GM19395 (cell line): ENCODE data around the gene HSPA1A.
"Not testable (repeated sequence)": the region's sequence is repeated elsewhere in the genome, so short reads cannot be mapped to it uniquely, and the experiment has no call there.

ENCODE experiments used
- ATAC-seq: cut with Tn5 transposase; IDR thresholded peaks from one replicate; pipeline ENCODE4 v1.9.1; 2021; ENCODE audit warnings: mild to moderate bottlenecking, moderate library complexity; ENCODE audit not compliant: unreplicated experiment

HSPA1A gene

DNA sequence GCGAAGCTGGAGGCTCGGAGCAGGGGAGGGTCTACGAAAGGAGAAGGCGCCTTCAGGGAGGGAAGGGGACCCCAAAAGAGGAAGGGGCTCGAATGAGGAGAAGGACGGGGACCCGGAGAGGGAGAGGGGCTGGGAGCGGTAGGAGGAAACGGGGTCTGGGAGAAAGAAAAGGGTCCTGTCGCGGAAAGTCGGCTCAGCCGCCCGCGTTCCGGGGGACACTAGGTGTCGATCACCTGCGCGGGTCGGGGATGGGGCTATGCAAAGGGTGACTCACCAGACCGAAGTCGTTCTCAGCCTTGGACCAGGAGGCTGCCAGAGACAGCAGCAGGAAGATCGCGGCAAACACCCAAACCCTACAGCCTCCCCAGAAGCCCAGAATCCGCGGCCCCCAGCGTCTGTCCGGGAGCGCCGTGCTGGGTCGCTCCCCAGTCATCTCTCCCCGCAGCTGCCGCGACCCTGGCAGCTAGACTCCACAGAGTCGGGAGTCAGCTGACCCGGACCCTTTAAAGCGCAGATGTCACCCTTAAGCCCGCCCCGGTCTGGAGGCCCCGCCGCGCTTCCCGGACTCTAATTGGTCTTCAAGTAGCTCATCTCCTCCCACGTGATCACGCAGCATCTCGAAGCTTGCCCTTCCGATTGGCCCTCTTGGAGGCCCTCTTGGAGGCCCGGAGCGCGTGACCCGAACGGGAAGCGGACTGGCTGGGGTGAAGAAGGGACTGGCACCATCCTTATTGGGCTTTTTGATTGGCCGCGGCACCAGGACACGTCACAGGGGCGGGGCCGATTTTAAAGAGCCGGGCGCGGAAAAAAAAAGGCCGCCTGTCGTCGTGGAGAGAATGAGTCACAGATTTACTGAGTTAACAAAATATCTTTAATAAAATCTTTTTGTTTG lies 47.2 kb downstream of the HSPA1A start, which contains the start of gene NEU1:
Gene NEU1 (minus strand): TSS at position 478 of the 892 bp plus-strand sequence. CDS start 45 bp downstream, at position 433.
- peak; percentile 90 for ATAC-seq

DNA sequence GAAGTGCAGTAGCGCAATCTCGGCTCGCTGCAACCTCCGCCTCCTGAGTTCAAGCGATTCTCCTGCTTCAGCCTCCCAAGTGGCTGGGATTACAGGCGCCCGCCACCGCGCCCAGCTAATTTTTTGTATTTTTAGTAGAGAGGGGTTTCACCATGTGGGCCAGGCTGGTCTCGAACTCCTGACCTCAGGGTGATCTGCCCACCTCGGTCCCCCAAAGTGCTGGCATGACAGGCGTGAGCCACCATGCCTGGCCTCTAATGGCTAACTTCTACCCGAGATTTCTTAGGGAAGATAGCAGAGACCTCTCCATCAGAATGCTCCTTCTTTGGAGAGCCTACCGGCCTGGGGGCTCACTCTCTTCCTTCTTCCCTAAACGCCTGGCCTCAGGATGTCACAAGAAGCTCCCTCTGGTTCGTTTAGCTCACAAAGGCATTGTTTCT lies 48.8 kb downstream of the HSPA1A start:
- not testable (repeated sequence) for ATAC-seq

DNA sequence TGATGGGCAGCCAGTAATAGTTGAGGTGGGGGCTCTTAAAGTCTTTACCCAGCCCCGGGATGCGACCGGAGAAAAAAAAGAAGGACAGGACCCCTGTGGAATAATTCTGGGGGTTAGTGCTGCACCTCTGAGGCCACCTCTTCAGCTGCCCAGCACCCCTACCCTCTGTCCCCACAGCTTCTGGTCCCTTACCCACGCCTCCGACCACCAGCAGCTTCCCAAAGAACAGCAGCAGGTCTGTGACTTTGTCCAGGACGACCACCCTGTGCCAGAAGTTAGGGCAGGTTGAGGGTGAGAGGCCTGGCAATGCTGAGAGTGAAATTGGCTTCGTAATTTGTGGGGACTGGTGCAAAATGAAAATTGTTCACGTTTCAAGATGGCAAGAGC lies 49.5 kb downstream of the HSPA1A start:
- no peak for ATAC-seq

DNA sequence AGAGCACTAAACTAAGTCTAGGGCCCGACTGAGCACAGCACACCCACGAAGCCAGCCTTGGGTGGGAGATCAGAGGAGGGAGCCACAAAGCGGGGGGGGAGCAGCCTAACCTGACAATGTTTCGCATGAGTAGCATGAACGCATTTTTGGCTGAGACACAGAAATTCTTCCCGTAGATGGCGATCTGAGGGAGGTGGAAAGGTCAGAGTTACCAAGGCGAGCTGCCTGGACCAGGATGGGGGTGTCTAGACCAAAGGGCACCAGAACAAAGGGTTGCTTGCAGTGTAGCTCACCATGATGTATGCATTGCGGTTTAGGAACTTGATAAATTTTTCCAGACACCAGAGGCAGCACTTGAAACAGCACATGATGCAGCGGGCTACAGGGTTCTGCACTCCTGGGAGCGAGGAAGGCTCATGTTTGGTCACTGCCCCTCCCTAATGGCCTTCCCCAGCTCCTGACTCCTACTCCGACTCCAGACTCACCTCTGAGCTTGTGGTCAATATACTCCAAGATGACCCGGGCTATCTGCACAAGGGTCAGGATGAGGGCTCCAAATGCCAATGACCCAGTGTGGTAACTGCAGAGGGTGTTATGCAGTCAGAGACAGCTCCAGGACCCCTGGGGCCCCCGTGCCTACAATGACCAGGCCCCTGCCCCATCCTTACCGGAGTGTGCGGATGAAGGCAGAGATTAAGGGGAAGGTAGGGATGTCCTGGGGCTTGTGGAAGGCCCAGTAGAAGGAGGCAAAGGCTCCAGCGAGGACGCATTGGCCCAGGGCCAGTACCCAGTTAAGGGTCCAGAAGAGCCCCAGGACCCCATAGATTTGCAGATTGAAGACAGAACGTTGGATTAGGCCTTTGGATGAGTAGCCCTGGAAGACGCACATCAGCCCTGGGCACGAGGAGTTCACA lies 50.1 kb downstream of the HSPA1A start:
- no peak for ATAC-seq
